SK-N-SH treated with all-trans-retinoic acid at 6 μM for 48 hours (cell line): ENCODE data around the gene IMPACT.

Experiments
- BACH2 ChIP-seq: fragments of 250-450 bp; sonication (Bioruptor Pico); IDR thresholded peaks from 2 replicates; pipeline ENCODE4 v1.9.0; 2021; ENCODE audit warnings: mild to moderate bottlenecking, borderline replicate concordance
- ESRRG ChIP-seq: fragments of 250-450 bp; sonication (Bioruptor Pico); IDR thresholded peaks from 2 replicates; pipeline ENCODE4 v1.6.1; 2021; ENCODE audit warnings: mild to moderate bottlenecking
- GLIS3 ChIP-seq: fragments of 250-450 bp; sonication (Bioruptor Pico); IDR thresholded peaks from 2 replicates; pipeline ENCODE4 v1.5.0; 2020; ENCODE audit warnings: mild to moderate bottlenecking, moderate library complexity
- ZC3H10 ChIP-seq: fragments of 250-450 bp; sonication (Bioruptor Pico); IDR thresholded peaks from 2 replicates; pipeline ENCODE4 v1.5.1; 2021; ENCODE audit warnings: mild to moderate bottlenecking, moderate library complexity
- ZFP3 ChIP-seq: fragments of 250-450 bp; sonication (Bioruptor Pico); IDR thresholded peaks from 2 replicates; pipeline ENCODE4 v1.5.0; 2020; ENCODE audit warnings: mild to moderate bottlenecking, moderate library complexity
- ZFP30 ChIP-seq: fragments of 450-650 bp; formaldehyde crosslinking; IDR thresholded peaks from 2 replicates; pipeline ENCODE4 v1.5.0; 2022; ENCODE audit warnings: mild to moderate bottlenecking, moderate library complexity
- TF ChIP-seq, protein P1 (sequence below): fragments of 250-450 bp; sonication (Bioruptor Pico); IDR thresholded peaks from 2 replicates; pipeline ENCODE4 v1.8.0; 2020; ENCODE audit warnings: mild to moderate bottlenecking, moderate library complexity, borderline replicate concordance
- TF ChIP-seq, protein P2 (sequence below): fragments of 250-450 bp; sonication (Bioruptor Pico); IDR thresholded peaks from 2 replicates; pipeline ENCODE4 v1.5.0; 2020; ENCODE audit warnings: mild to moderate bottlenecking, moderate library complexity
- TF ChIP-seq, protein P3 (sequence below): fragments of 250-450 bp; sonication (Bioruptor Pico); IDR thresholded peaks from 2 replicates; pipeline ENCODE4 v1.8.0; 2021; ENCODE audit warnings: low read depth, mild to moderate bottlenecking, moderate library complexity, borderline replicate concordance

DNA sequence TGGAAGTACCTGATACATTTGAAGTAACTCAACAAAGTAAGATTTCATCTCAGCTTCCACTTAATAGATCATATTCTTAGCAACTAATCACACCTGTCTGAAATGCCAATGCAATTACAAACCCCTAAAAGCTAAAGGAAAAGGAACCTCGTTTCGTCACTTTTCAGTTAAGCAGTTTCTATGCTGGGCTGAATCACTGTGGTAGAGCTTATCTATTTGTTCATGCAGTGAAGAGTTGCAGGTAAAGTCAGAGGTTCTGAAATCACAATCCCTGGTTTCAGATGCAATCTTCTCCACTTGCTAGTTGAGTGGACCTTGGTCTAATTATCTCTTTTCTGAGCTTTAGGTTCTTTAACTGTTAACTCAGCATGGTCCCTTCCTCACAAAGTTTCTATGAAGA lies 40.3 kb downstream of the IMPACT start:
- TF ChIP-seq BACH2 (CRISPR knock-in tag): no peak
- no peak for TF ChIP-seq ZFP30 (CRISPR knock-in tag)
- TF ChIP-seq, protein P1, sequence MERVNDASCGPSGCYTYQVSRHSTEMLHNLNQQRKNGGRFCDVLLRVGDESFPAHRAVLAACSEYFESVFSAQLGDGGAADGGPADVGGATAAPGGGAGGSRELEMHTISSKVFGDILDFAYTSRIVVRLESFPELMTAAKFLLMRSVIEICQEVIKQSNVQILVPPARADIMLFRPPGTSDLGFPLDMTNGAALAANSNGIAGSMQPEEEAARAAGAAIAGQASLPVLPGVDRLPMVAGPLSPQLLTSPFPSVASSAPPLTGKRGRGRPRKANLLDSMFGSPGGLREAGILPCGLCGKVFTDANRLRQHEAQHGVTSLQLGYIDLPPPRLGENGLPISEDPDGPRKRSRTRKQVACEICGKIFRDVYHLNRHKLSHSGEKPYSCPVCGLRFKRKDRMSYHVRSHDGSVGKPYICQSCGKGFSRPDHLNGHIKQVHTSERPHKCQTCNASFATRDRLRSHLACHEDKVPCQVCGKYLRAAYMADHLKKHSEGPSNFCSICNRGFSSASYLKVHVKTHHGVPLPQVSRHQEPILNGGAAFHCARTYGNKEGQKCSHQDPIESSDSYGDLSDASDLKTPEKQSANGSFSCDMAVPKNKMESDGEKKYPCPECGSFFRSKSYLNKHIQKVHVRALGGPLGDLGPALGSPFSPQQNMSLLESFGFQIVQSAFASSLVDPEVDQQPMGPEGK (CRISPR knock-in tag): no peak
- TF ChIP-seq ZFP3 (CRISPR knock-in tag): no peak
- no peak for TF ChIP-seq ZC3H10 (CRISPR knock-in tag)
- TF ChIP-seq ESRRG (CRISPR knock-in tag): no peak
- TF ChIP-seq GLIS3 (CRISPR knock-in tag): no peak
- TF ChIP-seq, protein P2, sequence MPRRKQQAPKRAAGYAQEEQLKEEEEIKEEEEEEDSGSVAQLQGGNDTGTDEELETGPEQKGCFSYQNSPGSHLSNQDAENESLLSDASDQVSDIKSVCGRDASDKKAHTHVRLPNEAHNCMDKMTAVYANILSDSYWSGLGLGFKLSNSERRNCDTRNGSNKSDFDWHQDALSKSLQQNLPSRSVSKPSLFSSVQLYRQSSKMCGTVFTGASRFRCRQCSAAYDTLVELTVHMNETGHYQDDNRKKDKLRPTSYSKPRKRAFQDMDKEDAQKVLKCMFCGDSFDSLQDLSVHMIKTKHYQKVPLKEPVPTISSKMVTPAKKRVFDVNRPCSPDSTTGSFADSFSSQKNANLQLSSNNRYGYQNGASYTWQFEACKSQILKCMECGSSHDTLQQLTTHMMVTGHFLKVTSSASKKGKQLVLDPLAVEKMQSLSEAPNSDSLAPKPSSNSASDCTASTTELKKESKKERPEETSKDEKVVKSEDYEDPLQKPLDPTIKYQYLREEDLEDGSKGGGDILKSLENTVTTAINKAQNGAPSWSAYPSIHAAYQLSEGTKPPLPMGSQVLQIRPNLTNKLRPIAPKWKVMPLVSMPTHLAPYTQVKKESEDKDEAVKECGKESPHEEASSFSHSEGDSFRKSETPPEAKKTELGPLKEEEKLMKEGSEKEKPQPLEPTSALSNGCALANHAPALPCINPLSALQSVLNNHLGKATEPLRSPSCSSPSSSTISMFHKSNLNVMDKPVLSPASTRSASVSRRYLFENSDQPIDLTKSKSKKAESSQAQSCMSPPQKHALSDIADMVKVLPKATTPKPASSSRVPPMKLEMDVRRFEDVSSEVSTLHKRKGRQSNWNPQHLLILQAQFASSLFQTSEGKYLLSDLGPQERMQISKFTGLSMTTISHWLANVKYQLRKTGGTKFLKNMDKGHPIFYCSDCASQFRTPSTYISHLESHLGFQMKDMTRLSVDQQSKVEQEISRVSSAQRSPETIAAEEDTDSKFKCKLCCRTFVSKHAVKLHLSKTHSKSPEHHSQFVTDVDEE: no peak
- TF ChIP-seq, protein P3, sequence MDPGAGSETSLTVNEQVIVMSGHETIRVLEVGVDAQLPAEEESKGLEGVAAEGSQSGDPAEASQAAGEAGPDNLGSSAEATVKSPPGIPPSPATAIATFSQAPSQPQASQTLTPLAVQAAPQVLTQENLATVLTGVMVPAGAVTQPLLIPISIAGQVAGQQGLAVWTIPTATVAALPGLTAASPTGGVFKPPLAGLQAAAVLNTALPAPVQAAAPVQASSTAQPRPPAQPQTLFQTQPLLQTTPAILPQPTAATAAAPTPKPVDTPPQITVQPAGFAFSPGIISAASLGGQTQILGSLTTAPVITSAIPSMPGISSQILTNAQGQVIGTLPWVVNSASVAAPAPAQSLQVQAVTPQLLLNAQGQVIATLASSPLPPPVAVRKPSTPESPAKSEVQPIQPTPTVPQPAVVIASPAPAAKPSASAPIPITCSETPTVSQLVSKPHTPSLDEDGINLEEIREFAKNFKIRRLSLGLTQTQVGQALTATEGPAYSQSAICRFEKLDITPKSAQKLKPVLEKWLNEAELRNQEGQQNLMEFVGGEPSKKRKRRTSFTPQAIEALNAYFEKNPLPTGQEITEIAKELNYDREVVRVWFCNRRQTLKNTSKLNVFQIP: no peak
